ENCODE results near the gene FSHR.

Gene FSHR

GRCh38 chr2:49154140-49154539 is at the start of gene FSHR:
Gene FSHR, minus strand, starts transcription at chr2:49154515. Its CDS starts 98 bp downstream, at chr2:49154417.
- Mint-ChIP-seq H3K36me3 (ENCODE audit: low read depth) (no peaks in the 10 kb centered on the region), H3K27ac (no peak within 1 kb of the TSS), H3K9me3 (no peaks in the 10 kb centered on the region), H3K27me3 (ENCODE audit: low read depth) (no peaks in the 10 kb centered on the region), H3K4me3 (no peak within 1 kb of the TSS), H3K4me1 (ENCODE audit: low read depth) (no peaks in the 10 kb centered on the region)

DNA sequence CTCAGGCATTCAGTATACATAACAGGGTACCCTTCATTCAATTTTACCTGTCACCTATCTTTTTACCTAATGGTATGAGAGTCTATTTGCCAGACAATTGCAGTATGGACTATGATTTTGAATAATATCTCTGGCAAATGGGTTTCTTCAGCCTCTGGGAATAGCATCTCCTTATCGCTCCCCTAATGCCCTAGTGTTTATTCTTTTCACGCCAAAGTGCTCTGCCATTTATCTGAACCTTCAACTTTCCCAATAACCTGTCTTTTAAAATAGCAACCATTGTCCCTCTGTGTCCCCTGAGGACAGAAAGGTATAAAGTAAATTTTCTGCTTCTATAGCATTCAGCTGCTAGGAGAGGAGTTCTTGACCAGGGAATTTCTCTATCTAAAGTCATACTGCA is 45.0 kb upstream of the FSHR start:
- H3K4me3 Mint-ChIP-seq: no peak overlapping the region
- H3K27me3 Mint-ChIP-seq (ENCODE audit: low read depth): no peaks in the 10 kb centered on the region
- H3K27ac Mint-ChIP-seq: no peak overlapping the region
- H3K4me1 Mint-ChIP-seq (ENCODE audit: low read depth): no peaks in the 10 kb centered on the region
- no peaks in the 10 kb centered on the region for H3K9me3 Mint-ChIP-seq
- H3K36me3 Mint-ChIP-seq (ENCODE audit: low read depth): no peaks in the 10 kb centered on the region

GRCh38 chr2:49194701-49195100 is 40.4 kb upstream of the FSHR start:
- H3K27ac Mint-ChIP-seq: no peak overlapping the region

GRCh38 chr2:49192036-49192435 is 37.7 kb upstream of the FSHR start:
- Mint-ChIP-seq H3K4me1 (ENCODE audit: low read depth) (no peaks in the 10 kb centered on the region), H3K36me3 (ENCODE audit: low read depth) (no peaks in the 10 kb centered on the region), H3K9me3 (no peaks in the 10 kb centered on the region), H3K4me3 (no peak overlapping the region), H3K27ac (no peak overlapping the region), H3K27me3 (ENCODE audit: low read depth) (no peaks in the 10 kb centered on the region)

More at GRCh38 chr2:49194701-49195100, 40.4 kb upstream of the FSHR start:
- Mint-ChIP-seq H3K36me3 (ENCODE audit: low read depth) (no peaks in the 10 kb centered on the region), H3K4me3 (no peak overlapping the region), H3K27me3 (ENCODE audit: low read depth) (no peaks in the 10 kb centered on the region), H3K9me3 (no peaks in the 10 kb centered on the region), H3K4me1 (ENCODE audit: low read depth) (no peaks in the 10 kb centered on the region)

- Mint-ChIP-seq H3K27me3 (ENCODE audit: low read depth) (no peaks in the 10 kb centered on the region), H3K36me3 (ENCODE audit: low read depth) (no peaks in the 10 kb centered on the region), H3K27ac (no peak overlapping the region), H3K4me1 (ENCODE audit: low read depth) (no peaks in the 10 kb centered on the region), H3K9me3 (no peaks in the 10 kb centered on the region), H3K4me3 (no peak overlapping the region)
These were observed 35.4 kb upstream of the FSHR start for GRCh38 chr2:49189512-49190225.

- Mint-ChIP-seq H3K4me1 (ENCODE audit: low read depth) (no peaks in the 10 kb centered on the region), H3K9me3 (peaks cover 6% of the 10 kb centered on the region), H3K4me3 (no peak overlapping the region), H3K27me3 (ENCODE audit: low read depth) (no peaks in the 10 kb centered on the region), H3K27ac (no peak overlapping the region), H3K36me3 (ENCODE audit: low read depth) (no peaks in the 10 kb centered on the region)
These were observed 31.8 kb upstream of the FSHR start for GRCh38 chr2:49186050-49186648.

DNA sequence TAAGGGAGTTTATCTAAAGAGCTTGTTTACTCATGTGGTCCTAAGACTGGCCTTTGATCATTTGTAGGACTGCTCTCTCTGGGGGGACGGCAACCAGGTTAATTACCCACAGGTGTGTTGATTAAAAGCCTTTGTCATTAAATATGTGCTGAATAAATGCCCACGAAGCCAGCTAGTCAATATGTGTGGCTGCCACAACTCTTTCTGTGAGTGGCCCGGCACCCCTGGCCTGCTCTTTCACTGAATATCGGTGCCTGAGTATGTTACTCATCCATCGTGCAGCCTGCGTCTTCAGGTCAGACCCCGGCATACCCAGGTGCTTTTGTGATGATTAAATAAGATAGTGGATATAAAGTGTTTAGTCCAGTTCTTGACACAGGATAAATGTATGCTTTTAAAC is 24.3 kb upstream of the FSHR start:
- Mint-ChIP-seq H3K4me1 (ENCODE audit: low read depth) (no peaks in the 10 kb centered on the region), H3K4me3 (no peak overlapping the region), H3K36me3 (ENCODE audit: low read depth) (no peaks in the 10 kb centered on the region), H3K27ac (no peak overlapping the region), H3K27me3 (ENCODE audit: low read depth) (no peaks in the 10 kb centered on the region), H3K9me3 (peaks cover 5% of the 10 kb centered on the region)

DNA sequence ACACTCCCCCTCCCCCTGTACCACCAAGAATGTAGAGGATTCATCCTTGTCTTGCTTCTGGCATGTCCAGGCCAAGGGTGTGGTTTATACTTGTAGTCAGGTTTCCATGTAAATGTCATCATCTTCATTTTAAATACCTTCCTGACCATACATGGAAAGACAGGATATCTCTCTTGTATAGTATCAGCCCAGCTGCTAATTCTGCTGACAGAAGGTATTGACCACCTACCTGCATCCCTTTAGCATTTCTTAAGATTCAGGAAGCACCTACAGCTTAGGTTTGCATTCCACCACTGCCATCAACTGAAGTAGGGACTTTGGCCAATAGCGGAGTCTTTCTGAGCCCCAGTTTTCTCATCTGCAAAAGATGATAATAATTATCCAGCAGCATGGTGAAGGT is 22.9 kb upstream of the FSHR start:
- Mint-ChIP-seq H3K4me1 (ENCODE audit: low read depth) (no peaks in the 10 kb centered on the region), H3K27me3 (ENCODE audit: low read depth) (no peaks in the 10 kb centered on the region), H3K9me3 (no peaks in the 10 kb centered on the region), H3K4me3 (no peak overlapping the region), H3K27ac (no peak overlapping the region), H3K36me3 (ENCODE audit: low read depth) (no peaks in the 10 kb centered on the region)

- Mint-ChIP-seq H3K4me3 (no peak overlapping the region), H3K9me3 (no peaks in the 10 kb centered on the region), H3K27me3 (ENCODE audit: low read depth) (no peaks in the 10 kb centered on the region), H3K36me3 (ENCODE audit: low read depth) (no peaks in the 10 kb centered on the region), H3K27ac (no peak overlapping the region), H3K4me1 (ENCODE audit: low read depth) (no peaks in the 10 kb centered on the region)
These were observed 21.5 kb upstream of the FSHR start for GRCh38 chr2:49175831-49176230.

- no peaks in the 10 kb centered on the region for H3K36me3 Mint-ChIP-seq (ENCODE audit: low read depth)
- no peak overlapping the region for H3K4me3 Mint-ChIP-seq
- H3K27ac Mint-ChIP-seq: no peak overlapping the region
- no peaks in the 10 kb centered on the region for H3K9me3 Mint-ChIP-seq
- no peaks in the 10 kb centered on the region for H3K27me3 Mint-ChIP-seq (ENCODE audit: low read depth)
- H3K4me1 Mint-ChIP-seq (ENCODE audit: low read depth): no peaks in the 10 kb centered on the region
These were observed 20.4 kb upstream of the FSHR start for GRCh38 chr2:49174750-49175149.

DNA sequence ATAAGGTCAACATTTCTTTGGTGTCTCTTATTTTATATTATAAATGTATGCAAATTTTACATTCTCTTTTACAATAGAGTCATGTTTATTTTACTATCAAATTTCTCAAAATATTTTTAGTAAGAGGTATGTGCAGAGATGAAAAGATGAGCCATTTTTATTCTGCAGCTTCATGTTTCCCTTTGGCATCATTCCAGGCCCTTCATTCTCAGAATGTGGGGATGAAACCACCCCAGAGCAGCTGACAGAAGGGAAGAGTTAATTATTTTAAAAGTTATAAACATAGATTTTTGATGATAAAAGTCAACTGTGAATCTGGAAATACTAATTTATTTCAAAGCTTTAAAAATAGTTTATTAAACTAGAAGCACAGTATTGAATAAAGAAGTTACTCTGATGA is 12.8 kb upstream of the FSHR start:
- H3K4me3 Mint-ChIP-seq: no peak overlapping the region

GRCh38 chr2:49165662-49166061 is 11.3 kb upstream of the FSHR start:
- Mint-ChIP-seq H3K27me3 (ENCODE audit: low read depth) (no peaks in the 10 kb centered on the region), H3K4me1 (ENCODE audit: low read depth) (no peaks in the 10 kb centered on the region), H3K9me3 (peaks cover 13% of the 10 kb centered on the region), H3K4me3 (no peak overlapping the region), H3K27ac (no peak overlapping the region), H3K36me3 (ENCODE audit: low read depth) (no peaks in the 10 kb centered on the region)

More for the DNA sequence above, 12.8 kb upstream of the FSHR start:
- Mint-ChIP-seq H3K27ac (no peak overlapping the region), H3K36me3 (ENCODE audit: low read depth) (no peaks in the 10 kb centered on the region), H3K9me3 (peaks cover 13% of the 10 kb centered on the region), H3K27me3 (ENCODE audit: low read depth) (no peaks in the 10 kb centered on the region), H3K4me1 (ENCODE audit: low read depth) (no peaks in the 10 kb centered on the region)

- Mint-ChIP-seq H3K27ac (no peak overlapping the region), H3K36me3 (ENCODE audit: low read depth) (no peaks in the 10 kb centered on the region)
These were observed 10.4 kb upstream of the FSHR start for GRCh38 chr2:49164729-49165128.

DNA sequence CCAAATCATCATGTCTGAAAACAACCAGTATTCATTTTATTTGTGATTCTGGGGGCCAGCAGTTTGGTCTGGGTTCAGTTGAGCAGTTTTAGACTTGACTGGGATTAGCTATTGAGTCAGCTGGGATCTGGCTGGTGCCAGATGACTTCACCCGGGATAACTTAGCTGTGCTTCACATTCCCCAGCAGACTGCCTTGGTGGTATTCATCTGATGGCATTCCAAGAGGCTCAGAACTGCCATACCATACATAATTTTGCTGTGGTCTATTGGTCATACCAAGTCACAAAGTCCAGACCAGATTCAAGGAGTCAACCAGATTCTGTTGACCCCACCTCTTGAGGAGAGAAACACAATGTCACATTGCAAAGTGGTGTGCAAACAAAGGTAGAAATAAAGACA is 7.8 kb upstream of the FSHR start:
- no peak overlapping the region for H3K27ac Mint-ChIP-seq
- no peaks in the 10 kb centered on the region for H3K9me3 Mint-ChIP-seq
- H3K4me1 Mint-ChIP-seq (ENCODE audit: low read depth): no peaks in the 10 kb centered on the region
- no peak overlapping the region for H3K4me3 Mint-ChIP-seq
- no peaks in the 10 kb centered on the region for H3K36me3 Mint-ChIP-seq (ENCODE audit: low read depth)
- no peaks in the 10 kb centered on the region for H3K27me3 Mint-ChIP-seq (ENCODE audit: low read depth)

More at GRCh38 chr2:49164729-49165128, 10.4 kb upstream of the FSHR start:
- Mint-ChIP-seq H3K9me3 (peaks cover 13% of the 10 kb centered on the region), H3K4me3 (no peak overlapping the region), H3K27me3 (ENCODE audit: low read depth) (no peaks in the 10 kb centered on the region), H3K4me1 (ENCODE audit: low read depth) (no peaks in the 10 kb centered on the region)

DNA sequence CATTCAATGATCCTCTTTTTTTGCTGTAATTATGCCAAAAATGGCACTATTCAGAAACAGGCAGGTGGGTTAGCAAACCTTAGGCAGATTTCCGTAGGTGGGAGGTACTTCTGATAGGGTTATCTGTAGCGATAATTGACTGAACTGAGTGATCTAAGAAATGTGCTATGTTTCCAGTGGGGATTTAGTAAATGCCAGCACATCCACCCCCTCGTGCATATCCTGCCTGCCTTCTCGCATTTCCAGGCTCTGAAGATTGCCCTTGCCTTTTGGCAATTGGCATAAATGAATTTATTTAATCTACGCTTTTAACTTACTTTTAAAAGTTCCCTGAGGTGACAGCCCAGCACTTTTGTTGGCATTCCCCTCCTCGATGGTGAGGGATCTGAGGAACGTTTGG is 576 bp upstream of the FSHR start:
- no peak overlapping the region for H3K27ac Mint-ChIP-seq
- H3K36me3 Mint-ChIP-seq (ENCODE audit: low read depth): no peaks in the 10 kb centered on the region
- no peak overlapping the region for H3K4me3 Mint-ChIP-seq
- no peaks in the 10 kb centered on the region for H3K9me3 Mint-ChIP-seq
- H3K27me3 Mint-ChIP-seq (ENCODE audit: low read depth): no peaks in the 10 kb centered on the region
- H3K4me1 Mint-ChIP-seq (ENCODE audit: low read depth): no peaks in the 10 kb centered on the region

Measured in T-helper 1 cell treated with Interleukin-12 subunit alpha and Interleukin-12 subunit beta and Interleukin-4 antibody, amounts not matched to agents 30 μg/mL and 1 μg/mL, for 36 hours (primary cell).